ENCODE results near the gene F2.
"Not testable (repeated sequence)": the region's sequence is repeated elsewhere in the genome, so short reads cannot be mapped to it uniquely, and the experiment has no call there.

The F2 gene

GRCh38 chr11:46719048-46719542 is at the start of gene F2:
F2 (plus strand) TSS chr11:46719213; CDS start chr11:46719236, 23 bp downstream.
- DNase-seq (ENCODE audit: low read depth in 2 of 2): no peak

DNA sequence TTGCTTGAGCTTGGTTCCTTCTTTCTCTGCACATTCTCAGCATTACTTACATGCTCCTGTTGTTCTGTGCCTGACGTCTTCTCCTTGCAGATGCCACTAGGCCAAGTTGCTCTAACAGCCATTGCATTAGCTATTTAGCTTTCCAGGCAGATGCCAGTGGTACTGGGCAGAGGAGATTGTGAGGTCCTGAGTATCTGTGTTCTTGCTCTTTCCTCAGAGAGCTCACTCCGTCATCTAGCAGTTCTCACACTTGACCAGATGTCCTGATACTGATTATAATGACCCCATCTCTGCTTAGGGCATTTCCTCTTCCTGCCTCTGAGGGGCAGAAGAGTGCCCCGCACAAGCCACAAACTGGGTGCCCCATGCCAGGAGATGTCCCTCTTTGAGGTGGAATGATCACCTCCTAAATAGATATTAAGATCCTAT is 49.3 kb upstream of the F2 start:
- no peak for DNase-seq (ENCODE audit: low read depth in 2 of 2)

GRCh38 chr11:46670521-46670920 is 48.5 kb upstream of the F2 start:
- DNase-seq (ENCODE audit: low read depth in 2 of 2): not testable (repeated sequence)

DNA sequence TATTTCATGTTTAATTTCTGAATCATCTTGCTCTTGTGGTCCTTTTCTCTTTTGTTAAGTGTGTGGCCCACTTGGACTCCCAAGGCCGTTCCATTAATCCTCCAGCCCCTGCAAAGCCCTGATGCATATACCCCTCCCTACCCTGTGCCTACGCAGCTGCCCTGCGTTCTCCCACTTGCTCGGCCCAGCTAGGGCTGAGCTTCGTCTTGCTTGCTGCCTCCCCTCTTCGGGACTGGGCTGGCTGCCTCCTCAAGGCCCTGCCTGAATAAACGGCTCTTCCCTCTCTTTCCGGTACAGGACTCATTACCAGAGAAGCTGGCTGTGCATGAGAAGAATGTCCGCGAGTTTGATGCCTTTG is 47.1 kb upstream of the F2 start:
- no peak for DNase-seq (ENCODE audit: low read depth in 2 of 2)

DNA sequence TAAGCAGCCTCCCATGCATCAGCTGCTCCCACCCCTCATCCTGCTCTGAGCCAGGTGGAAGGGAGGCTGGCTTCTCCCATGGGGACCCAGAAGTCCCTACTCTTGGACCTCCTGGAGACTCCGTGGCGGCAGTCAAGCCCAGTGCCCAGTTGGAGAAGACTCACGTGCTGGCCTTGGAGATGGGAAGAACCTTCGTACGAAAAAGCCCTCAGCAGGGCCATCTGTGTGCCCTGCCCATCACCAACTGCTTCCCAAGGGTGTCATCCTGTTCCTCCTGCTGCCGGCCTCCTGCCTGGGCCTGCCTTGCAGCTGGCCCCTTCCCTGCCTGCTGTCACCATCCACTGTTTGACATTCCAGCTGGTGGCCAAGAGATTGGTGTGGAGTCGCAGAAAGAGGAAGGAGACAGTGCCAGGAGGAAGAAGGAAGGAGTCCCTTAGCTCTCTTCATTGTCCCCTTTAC is 46.6 kb upstream of the F2 start:
- DNase-seq (ENCODE audit: low read depth in 2 of 2): no peak

- no peak for DNase-seq (ENCODE audit: low read depth in 2 of 2)
Measured at GRCh38 chr11:46673713-46674462, 45.1 kb upstream of the F2 start.

DNA sequence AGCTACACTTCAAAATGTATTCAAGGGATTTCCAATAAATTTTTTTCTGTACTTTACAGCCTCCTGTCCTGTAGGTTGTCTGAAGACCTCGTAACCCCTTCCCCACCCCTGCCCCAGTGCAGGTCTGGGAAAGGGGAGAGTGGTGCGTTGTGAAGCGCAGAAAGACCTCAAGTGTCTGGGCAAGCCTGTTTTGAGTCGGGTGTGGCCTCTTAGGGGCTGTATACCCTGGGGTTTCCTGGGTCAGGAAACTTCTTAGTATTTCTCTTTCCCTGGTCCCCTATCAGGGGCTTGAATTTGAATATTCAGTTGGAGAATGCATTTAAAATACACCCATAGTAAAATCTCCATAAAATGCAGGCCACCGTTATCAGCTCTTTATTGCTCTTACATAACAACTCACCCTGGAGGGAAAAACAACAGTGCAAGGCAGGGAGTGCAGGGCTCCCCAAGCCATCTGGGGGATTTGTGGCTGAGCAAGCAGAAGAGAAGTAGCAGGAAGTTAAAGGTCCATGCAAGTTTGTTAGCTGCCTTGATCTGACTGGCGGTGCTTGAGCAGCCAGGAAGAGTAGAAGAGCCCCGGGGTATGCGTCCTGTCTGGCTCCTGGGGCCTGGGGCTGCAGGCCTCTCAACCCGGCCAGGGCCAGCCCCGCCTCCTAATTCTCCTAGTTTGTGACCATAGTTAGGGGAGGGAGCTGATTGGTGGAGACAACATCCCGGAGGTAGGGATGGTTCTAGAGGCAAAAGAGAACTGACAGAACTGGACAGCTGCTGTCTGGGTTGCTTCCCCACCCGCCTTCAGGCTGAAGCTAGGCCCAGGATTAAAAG is 44.3 kb upstream of the F2 start:
- no peak for DNase-seq (ENCODE audit: low read depth in 2 of 2)

GRCh38 chr11:46675288-46675851 is 43.6 kb upstream of the F2 start:
- DNase-seq (ENCODE audit: low read depth in 2 of 2): no peak

GRCh38 chr11:46675949-46676348 is 43.1 kb upstream of the F2 start:
- DNase-seq (ENCODE audit: low read depth in 2 of 2): no peak

DNA sequence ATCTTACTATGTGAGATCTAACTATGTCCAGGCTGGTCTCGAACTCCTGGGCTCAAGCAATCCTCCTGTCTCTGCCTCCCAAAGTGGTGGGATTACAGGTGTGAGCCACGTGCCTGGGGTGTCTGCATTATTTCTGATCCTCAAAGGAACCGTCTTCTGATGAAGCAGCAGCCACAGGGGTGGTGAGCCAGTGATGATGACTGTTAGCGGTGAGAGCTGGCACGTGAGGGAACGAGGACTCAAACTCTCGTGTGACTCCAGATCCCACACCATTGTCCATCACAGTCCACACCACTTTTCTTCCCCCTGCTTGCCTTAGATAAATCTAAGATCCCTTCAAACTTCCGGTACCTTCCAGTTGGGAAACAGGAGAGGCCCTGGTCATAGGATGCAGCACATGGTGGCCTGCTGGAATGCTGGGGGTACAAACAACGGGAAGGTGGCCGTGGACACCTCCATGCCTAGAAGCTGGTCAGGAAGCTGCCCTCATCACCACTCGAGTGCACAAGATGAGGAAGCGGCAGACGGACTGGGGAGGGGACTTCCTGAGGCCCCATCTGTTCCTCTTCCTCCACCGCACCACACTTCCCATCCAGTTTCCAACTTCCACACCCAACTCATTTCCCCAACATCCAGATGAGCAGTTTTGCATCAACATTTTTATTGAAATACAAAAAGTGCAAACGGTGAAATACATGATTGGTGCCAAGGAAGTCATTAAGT is 42.4 kb upstream of the F2 start:
- no peak for DNase-seq (ENCODE audit: low read depth in 2 of 2)

- no peak for DNase-seq (ENCODE audit: low read depth in 2 of 2)
Measured at GRCh38 chr11:46677169-46677568, 41.8 kb upstream of the F2 start.

- DNase-seq (ENCODE audit: low read depth in 2 of 2): no peak
Measured at GRCh38 chr11:46677991-46678740, 40.8 kb upstream of the F2 start.

DNA sequence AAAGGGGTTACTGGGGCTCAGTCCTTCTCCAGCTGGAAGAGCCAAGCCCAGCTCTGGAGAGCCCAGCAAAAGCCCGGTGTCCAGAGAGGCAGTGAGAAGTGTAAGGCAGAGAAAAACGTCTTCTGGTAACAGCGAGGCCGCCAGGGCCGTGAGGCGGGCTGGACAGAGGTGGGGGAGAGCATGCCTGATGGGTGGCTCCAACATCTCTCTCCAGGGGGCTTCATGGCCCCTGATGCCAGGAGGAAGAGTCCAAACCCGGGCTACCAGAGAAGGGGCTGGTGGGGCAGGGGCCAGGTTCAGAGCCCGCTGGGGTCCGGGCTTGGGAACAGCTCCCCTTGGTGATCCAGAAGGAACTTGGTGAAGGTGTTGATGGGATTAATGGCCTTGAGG is 40.3 kb upstream of the F2 start:
- DNase-seq (ENCODE audit: low read depth in 2 of 2): no peak

DNA sequence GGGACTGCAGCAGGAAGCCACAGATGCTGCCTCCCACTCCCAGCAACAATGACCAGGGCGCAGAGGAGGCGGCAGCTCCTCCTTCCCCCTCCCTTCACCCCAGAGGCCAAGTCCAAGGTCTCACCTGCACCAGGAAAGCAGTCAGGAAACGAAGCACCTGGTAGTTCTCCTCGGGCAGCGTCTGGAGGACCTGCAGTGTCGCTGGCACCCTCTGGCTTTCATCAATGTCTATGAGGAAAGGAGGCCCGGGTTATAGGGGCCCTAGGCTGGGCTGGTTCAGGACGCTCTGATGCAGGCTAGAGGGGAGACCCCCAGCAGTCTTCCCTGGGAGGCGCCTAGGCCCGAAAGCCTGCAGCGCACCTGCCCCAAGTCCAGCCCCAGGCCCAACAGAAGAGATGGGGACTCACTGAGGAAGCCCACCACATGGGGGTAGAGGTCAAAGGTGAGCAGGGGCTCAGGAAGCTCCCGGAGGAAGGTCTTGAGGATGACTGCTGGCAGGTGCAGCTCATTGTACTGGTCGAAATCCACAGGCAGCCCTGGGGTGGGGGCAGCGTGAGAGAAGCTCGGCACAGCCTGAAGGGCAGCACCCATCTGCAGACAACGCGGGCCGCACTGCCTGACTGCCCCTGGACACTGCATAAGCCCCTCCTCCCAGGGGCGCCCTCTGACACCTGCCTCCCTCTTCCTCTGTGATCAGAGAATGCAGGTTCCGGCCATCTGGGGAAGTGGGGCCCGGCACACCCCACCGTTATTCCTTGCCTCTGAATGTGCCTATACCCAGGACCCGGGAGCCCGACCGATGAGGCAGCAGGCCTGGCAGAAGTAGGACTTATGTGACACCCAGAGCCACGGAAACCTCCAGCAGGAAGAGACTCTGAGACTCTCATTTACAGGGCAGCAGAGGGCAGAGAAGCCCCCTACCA is 39.5 kb upstream of the F2 start:
- no peak for DNase-seq (ENCODE audit: low read depth in 2 of 2)

GRCh38 chr11:46680164-46680760 is 38.8 kb upstream of the F2 start:
- no peak for DNase-seq (ENCODE audit: low read depth in 2 of 2)

DNA sequence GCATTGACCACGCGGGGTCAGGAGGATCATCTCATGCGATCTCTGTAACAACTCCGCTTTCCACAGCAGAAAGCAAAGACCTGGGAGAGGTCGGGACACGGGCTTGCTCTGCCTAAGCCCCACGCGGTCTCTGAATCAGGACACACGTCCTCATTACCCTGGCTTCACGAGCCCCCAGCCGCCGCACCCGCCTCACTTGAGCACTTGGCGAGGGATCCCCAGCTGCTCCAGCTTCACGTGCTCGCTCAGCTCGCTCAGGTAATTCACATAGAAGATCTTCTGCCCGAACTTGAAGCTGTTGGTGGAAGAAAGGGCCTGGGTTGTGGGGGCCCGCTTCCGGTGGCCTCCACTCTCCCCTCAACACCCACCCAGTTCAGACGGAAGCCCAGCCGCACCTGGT is 38.2 kb upstream of the F2 start:
- no peak for DNase-seq (ENCODE audit: low read depth in 2 of 2)

GRCh38 chr11:46681814-46682213 is 37.2 kb upstream of the F2 start:
- DNase-seq (ENCODE audit: low read depth in 2 of 2): no peak

DNA sequence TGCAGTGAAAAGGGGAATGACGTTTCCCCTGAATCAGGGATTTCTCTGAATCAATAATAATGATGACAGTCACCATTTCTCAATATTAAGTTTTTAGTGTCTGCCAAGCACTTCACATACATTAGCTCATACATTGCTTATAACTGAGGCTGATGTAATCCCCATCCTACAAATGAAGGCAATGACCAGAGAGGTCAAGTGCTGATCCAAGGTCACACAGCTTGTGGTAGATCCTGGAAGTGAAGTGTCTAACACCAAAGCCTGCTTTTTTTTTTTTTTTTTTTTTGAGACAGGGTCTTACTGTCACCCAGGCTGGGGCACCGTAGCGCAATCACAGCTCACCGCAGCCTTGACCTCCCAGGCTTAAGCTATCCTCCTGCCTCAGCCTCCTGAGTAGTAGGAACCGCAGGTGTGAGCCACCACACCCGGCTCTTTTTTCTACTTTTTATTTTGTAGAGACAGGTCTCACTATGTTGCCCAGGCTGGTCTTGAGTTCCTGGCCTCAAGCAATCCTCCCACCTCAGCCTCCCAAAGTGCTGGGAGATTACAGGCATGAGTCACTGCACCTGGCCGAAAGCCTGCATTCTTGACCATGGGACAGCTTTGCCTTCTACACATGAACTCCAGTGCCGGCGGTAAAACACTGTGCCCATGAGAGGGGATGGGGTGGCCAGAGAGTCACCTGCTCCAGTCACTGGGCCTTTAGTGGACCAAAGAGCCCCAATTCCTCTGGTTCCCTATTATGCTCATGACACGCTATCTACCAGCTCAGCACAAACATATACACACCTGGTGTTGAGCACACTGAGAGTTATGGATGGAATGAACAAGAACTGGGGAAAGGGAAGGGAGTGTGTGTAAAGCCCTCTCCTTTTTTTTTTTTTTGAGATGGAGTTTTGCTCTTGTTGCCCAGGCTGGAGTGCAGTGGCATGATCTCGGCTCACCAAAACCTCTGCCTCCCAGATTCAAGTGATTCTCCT is 36.0 kb upstream of the F2 start:
- no peak for DNase-seq (ENCODE audit: low read depth in 2 of 2)

DNA sequence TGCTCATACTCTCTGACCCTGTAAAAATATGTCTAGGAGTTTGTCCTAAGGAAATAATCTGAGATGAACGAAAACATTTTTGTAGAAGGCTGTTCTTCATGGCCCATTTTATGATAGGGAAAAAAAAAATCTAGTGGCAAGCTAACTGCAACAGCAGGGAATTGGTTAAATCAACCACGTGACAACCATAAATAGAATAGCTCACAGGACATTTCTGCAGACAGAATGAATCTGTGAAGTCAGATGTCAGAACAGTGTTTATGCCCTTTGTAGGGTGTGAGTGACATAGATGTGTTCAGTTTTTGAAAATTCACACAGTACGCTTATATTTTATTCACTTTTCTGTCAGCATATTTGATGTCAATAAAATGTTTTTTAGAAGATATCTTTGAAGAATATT is 34.6 kb upstream of the F2 start:
- DNase-seq (ENCODE audit: low read depth in 2 of 2): no peak
